Stimulated activated CD8-positive, alpha-beta memory T cell treated with anti-CD3 and anti-CD28 coated beads, Interleukin-15, amount 100 ng/mL, for 4 hours (primary cell): Measurements from ENCODE around the gene GPT2.
"Not testable (repeated sequence)": the region's sequence is repeated elsewhere in the genome, so short reads cannot be mapped to it uniquely, and the experiment has no call there.

Experiments
- DNase-seq, 2 donors: peaks; one replicate each; pipeline ENCODE4 v3.0.0-alpha.2; 2020; ENCODE audit warnings: low read depth in 2 of 2

The GPT2 gene

DNA sequence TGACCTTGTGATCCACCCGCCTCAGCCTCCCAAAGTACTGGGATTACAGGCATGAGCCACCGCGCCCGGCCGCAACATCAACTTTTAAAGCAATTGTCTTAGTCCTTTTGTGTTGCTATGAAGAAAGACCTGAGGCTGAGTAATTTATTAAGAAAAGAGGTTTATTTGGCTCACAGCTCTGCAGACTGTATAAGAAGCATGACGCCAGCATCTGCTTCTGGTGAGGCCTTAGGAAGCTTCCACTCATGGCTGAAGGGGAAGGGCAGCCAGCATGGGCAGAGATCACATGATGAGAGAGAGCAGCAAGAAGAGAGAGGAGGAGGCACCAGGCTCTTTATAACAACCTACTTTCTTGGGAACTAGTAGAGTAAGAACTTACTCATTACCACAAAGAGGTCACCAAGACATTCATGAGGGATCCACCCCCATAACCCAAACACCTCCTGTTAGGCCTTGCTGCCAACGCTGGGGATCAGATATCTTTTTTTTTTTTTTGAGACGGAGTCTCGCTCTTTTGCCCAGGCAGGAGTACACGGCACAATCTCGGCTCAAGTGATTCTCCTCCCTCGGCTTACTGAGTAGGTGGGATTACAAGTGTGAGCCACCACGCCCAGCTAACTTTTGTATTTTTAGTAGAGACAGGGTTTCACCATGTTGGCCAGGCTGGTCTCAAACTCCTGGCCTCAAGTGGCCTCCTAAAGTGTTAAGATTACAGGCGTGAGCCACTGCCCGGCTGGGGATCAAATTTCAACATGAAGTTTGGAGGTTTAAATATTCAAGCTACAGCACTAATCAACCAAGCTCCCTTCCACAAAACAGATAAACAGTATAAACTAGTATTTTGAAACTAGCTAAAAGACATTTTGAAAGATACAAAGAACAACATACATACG lies 21.4 kb upstream of the GPT2 start:
- no peak for DNase-seq

- DNase-seq = no peak
Measured at GRCh38 chr16:46866286-46866685, 17.9 kb upstream of the GPT2 start.

DNA sequence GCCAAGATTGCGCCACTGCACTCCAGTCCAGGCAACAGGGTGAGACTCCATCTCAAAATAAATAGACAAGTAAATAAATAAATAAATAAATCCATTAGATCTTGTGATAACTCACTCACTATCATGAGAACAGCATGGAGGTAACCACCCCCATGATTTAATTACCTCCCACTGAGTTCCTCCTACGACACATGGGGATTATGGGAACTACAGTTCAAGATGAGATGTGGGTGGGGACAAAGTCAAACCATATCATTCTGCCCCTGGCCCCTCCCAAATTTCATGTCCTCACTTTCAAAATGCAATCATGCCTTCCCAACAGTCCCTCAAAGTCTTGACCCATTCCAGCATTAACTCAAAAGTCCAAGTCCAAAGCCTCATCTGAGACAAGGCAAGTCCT lies 16.7 kb upstream of the GPT2 start:
- DNase-seq = not testable (repeated sequence)

DNA sequence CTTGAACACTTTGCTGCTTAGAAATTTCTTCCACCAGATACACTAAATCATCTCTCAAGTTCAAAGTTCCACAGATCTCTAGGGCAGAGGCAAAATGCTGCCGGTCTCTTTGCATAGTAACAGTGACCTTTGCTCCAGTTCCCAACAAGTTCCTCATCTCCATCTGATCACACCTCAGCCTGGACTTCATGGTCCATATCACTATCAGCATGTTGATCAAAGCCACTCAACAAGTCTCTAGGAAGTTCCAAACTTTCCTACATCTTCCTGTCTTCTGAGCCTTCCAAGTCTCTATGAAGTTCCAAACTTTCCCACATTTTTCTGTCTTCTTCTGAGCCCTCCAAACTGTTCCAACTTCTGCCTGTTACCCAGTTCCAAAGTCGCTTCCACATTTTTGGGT lies 15.3 kb upstream of the GPT2 start:
- DNase-seq = not testable (repeated sequence)

- DNase-seq = no peak
Measured at GRCh38 chr16:46871597-46871996, 12.6 kb upstream of the GPT2 start.

DNA sequence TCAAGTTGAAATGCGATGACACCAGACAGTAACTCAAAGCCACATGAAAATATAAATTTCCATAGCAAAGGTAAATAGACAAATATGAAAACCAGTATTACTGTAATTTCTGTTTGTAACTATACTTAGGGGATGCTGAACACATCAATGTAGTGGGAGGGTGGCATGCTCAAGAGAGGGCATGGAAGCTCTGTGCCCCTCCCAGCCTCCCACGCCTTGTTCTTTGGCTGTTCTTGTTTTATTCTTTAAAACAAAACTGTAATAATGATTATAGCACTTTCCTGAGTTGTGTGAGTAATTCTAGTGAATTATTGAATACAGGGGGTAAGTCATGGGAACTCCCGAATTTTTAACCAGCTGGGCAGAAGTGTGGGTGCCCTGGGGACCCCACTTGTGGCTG lies 11.0 kb upstream of the GPT2 start:
- DNase-seq = no peak

- no peak for DNase-seq
Measured at GRCh38 chr16:46875243-46875642, 8.9 kb upstream of the GPT2 start.

DNA sequence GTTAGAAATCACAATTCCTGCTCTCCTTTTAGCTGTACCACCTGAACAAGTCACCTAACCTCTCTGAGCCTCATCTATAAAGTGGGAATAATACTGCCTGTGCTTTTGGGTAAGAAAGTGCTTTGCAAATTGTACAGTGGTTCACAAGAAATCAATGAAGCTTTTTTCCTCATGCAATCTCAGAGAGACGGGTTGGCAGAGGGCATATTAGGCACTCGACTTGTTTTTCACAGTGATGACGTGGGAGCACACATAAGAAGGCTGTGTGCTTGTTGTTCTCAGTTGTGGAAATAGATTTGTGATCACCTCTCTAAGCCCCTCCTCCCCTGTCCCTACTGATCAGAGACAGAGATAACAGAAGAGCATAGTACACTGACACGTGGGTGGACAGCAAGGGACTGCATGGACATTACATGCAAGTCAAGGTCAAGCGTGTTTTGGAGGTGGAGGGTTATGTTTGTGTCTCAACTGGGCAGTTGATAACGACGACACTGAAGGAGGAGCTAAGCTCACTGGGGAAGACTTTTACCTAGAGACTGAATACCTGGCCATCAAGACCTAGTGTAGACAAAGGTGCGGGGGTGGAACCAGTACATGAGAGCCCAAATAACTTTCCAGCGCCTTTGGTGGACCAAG lies 1.7 kb upstream of the GPT2 start:
- DNase-seq = no peak

- DNase-seq = no peak
Measured at GRCh38 chr16:46882940-46883307, 1.2 kb upstream of the GPT2 start.

DNA sequence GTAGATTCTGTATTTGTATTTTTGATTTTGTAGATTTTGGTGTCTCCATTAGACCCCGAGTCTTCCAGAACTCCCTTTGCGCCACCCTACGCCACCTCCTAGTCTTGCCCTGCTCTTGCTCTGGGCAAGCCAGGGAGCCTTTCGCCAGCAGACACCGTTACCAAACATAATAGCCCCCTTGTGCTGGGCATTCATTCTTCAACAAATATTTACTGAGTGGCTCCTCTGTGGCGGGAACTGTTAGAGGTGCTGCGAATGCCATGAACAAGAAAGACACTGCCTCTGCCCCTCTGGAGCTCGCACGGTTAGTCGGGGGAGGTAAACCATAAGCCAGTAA lies 841 bp upstream of the GPT2 start:
- no peak for DNase-seq

DNA sequence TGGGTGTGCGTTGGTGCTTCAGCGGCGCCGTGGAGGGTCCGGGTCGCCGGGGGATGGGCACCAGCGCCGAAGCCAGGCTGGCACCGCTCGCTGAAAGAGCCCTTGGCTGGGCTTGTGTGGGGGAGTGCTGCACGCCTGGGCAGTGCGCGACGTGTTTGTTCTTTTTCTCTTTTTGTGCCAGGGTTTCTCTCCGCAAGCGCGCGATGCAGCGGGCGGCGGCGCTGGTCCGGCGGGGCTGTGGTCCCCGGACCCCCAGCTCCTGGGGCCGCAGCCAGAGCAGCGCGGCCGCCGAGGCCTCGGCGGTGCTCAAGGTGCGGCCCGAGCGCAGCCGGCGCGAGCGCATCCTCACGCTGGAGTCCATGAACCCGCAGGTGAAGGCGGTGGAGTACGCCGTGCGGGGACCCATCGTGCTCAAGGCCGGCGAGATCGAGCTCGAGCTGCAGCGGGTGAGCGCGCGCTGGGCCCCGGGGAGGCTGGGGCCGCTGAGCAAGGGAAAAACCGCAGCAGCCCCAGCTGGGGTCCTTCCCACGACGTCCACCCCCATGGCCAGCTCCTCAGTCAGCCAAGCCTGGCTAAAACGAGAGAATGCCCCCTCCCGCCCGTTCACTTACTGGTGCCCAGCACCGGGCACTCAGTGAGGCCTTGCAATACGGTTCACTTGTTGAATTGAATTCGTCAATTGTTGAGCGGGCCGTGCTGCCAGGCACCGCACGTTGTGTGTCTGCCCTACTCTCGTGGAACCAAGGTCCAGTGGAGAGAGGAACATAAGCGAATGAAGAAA lies 541 bp downstream of the GPT2 start:
- no peak for DNase-seq

GRCh38 chr16:46885960-46886763 lies 2.0 kb downstream of the GPT2 start:
- no peak for DNase-seq

DNA sequence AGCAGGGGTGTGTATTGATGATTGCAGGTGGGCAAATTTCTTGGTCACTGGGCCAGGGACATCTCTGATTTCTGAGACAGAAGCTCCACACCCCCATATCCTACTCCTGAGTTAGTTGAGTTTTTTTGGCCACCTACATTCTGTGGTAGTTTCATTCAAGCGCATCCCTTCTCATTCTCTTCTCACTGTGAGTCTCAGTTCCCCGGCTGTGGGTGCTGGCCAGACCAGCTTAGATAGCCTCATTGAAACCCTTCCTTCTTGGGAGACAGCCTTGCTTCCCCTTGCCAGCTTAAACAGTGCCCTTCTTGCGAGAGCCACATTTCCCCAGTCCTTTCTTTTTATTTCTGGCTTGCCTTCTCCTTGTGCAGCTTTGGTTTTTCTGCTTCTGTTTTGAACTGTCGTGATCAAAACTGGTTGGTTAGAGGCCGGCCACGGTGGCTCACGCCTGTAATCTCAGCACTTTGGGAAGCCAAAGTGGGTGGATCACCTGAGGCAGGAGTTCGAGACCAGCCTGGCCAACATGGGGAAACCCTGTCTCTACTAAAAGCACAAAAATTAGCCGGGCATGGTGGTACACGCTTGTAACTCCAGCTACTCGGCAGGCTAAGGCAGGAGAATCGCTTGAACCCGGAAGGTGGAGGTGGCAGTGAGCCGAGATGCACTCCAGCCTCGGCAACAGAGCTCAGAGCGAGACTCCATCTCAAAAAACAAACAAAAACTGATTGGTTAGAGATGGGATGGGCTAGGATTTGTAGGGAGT lies 2.8 kb downstream of the GPT2 start:
- no peak for DNase-seq

DNA sequence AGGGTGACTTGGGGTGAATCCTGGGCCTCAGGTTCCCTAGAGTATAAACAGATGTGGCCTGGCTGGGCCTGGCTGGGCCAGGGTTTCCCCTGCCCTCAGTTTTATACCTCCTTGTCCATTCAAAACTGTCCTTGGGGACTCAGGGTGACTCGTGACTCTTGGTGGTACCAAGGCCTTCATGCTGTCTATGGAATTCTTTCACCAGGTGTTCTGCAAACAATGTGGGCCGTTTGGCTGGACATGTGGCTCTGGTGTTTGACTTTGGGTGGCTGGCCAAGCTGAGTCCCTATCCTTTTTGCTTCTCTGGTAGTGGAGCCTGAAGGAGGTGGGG lies 3.3 kb downstream of the GPT2 start:
- no peak for DNase-seq

DNA sequence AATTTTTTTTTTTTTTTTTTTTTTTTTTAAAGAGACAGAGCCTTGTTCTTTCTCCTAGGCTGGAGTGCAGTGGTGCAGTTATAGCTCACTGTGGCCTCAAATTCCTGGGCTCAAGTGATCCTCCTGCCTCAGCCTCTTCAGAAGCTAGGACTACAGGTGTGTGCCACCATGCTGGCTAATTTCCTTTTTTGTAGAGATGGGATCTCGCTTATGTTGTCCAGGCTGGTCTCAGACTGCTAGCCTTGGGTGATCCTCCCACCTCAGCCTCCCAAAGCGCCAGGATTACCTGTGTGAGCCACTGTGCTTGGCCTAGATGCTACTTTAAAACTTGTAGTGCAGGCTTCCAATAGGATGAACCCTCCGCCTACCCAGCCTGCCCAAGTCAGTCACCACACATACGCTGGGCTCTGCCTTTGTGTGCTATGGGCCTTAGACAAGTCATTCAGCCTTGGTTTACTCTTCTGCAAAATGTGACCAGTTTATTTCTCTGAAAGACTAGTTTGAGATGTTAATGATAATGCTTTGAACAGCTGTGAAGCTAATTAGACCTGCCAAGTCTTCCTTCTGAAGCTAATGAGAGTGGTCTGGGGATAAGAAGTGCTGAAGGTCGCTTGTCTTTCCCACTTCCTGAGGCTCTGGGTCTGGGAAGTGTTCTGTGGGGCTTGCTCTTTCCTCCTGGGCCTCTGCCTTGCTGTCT lies 5.2 kb downstream of the GPT2 start:
- DNase-seq = no peak

- no peak for DNase-seq
Measured at GRCh38 chr16:46889942-46890300, 5.8 kb downstream of the GPT2 start.

DNA sequence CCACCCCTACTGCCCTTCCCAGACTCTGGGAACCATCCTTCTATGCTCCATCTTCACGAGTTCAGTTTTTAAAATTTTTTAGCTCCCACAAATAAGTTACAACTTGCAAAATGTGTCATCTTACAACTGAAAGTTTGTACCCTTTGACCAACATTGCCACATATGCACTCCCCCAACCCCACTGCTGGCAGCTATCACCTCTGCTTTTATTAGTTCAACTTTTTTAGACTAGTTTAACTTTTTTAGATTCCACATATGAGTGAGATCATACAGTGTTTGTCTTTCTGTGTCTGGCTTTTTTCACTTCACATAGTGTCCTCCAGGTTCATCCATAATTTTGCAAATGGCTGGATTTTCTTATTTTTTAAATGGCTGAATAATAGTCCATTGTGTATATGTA lies 7.7 kb downstream of the GPT2 start:
- no peak for DNase-seq

DNA sequence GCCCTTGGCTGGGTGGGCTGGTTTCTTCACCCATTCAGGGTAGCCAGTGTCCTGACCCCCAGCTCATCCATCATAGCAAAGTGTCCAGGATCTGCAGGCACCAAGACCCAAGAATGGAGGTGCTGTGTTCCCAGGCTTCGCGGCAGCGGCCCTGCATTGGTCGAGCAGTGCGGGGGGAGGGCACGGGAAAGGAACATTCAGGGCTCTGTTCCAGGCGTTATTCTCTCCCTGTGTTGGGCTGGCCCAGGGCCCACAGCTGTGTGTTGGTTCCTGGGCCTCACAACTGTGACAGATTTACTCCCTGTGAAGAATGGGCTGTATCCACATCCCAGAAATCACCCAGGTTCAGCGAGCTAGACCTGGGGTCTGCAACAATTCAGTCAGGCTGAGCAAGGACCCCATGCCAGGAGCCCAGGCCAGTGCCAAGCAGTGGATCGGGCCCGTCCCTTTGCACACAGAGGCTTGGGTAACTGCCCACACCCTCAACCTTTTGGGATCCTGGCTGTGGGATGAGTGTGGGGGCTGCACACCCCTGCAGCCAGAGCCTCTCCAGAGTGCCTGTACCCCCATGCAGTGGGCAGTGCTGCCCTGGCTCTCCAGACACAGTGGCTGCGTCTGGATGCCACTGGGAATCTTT lies 10.0 kb downstream of the GPT2 start:
- no peak for DNase-seq

DNA sequence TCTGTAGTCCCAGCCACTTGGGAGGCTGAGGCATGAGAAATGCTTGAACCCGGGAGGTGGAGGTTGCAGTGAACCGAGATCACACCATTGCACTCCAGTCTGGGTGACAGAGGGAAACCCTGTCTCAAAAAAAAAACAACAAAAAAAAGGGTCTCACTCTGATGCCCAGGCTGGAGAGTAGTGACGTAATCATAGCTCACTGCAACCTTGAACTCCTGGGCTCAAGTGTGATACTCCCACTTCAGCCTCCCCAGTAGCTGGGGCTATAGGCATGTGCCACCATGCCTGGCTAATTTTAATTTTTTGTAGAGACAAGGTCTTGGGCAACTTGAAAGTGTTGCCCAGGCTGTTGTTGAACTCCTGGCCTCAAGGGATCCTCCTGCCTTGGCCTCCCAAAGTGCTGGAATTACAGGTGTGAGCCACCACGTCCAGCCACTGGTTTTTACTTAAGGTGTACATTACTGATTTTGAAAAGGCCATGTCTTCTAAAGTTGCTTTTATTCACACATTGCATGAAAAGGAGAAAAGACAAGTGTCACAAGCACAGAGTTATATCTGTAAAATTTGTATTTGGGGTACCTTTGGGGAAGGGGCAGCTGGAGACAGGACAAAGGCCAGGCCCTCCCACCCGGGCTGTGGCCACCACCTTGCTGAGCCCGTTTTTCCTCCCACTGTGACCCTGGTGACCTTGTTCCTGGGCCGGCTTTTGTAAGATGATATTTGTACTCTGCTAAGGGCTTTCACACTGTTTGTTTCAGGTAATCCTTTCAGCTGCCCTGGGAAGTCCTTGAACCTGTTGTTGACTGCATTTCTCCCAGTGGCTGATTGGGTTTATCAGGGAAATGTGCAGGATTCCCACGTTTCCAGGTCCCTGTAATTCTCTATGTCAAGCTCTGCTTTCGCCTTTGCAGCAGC lies 11.5 kb downstream of the GPT2 start:
- DNase-seq = no peak
